Suprapubic skin (tissue), 4 donors: ENCODE measurements around the gene PNP. TPM values are rescaled to one million over a fixed set of nuclear protein-coding genes. Genes with fewer than 3 reads are reported as not detected.

Experiments used
- DNase-seq, 2 donors: peaks; one replicate each; pipeline ENCODE4 v3.0.0-alpha.2; 2019; ENCODE audit warnings: low spot score in 2 of 2
- H3K27ac ChIP-seq: fragments of 200-600 bp; sonication (generic); one replicate; pipeline ENCODE4 v1.5.1; 2019
- H3K27me3 ChIP-seq: fragments of 200-600 bp; sonication (generic); one replicate; pipeline ENCODE4 v1.5.1; 2019
- H3K36me3 ChIP-seq: fragments of 200-600 bp; sonication (generic); one replicate; pipeline ENCODE4 v1.5.1; 2019
- H3K4me1 ChIP-seq: fragments of 200-600 bp; sonication (generic); one replicate; pipeline ENCODE4 v1.5.1; 2019
- H3K4me3 ChIP-seq: fragments of 200-600 bp; sonication (generic); one replicate; pipeline ENCODE4 v1.5.1; 2019; ENCODE audit warnings: mild to moderate bottlenecking
- H3K9me3 ChIP-seq: fragments of 200-600 bp; sonication (generic); one replicate; pipeline ENCODE4 v1.5.1; 2019
- CTCF ChIP-seq, 2 donors: fragments of 200-600 bp in 1 of 2; fragments of 450-650 bp in 1 of 2; sonication (generic) in 1 of 2; IDR thresholded peaks; one replicate each; pipeline ENCODE4 v1.5.1; 2016 to 2019; ENCODE audit warnings: antibody characterized with exemption in 2 of 2, mild to moderate bottlenecking in 1 of 2, moderate library complexity in 1 of 2
- EP300 ChIP-seq: sonication (generic); formaldehyde crosslinking; IDR thresholded peaks from one replicate; pipeline ENCODE4 v1.6.1; 2017; ENCODE audit warnings: antibody characterized with exemption
- POLR2A ChIP-seq, 2 donors: fragments of 450-650 bp; IDR thresholded peaks; one replicate each; pipeline ENCODE4 v1.6.1; 2017; ENCODE audit warnings: antibody characterized with exemption in 2 of 2, mild to moderate bottlenecking in 2 of 2, moderate library complexity in 2 of 2
- POLR2AphosphoS5 ChIP-seq, 3 donors: sonication (generic); formaldehyde crosslinking; IDR thresholded peaks; one replicate each; pipeline ENCODE4 v1.6.1; 2017; ENCODE audit warnings: antibody characterized with exemption in 3 of 3
- WGBS: methylation state at CpG from one replicate; pipeline ENCODE4 v1.1.5; 2018; 5-methylcytosine and 5-hydroxymethylcytosine counted together
- total RNA-seq, 4 donors: library from RNA; depleted of rRNA; stranded (reverse); fragments of >200 nt; gene quantifications; one replicate each; pipeline ENCODE4 v1.1.0, GENCODE V29; 2016

Gene PNP
- total RNA-seq, 4 donors from 2014 or later, result 26.9 to 83.4 (median 52.9) TPM

GRCh38 chr14:20427231-20428009, 41.8 kb upstream of the PNP start:
- WGBS, result 80% methylated on average over 5 of the region's 5 CpGs
- no peak for DNase-seq
- TF ChIP-seq POLR2A (IDR thresholded peaks at IDR 0.05) (no peak), CTCF (IDR thresholded peaks at IDR 0.05) (no peak), POLR2AphosphoS5 (IDR thresholded peaks at IDR 0.05) (no peak), EP300 (no peak)
- Histone ChIP-seq H3K4me3 (no peak overlapping the region), H3K36me3 (no peaks in the 10 kb centered on the region), H3K27ac (no peak overlapping the region), H3K27me3 (no peaks in the 10 kb centered on the region), H3K9me3 (no peaks in the 10 kb centered on the region), H3K4me1 (no peaks in the 10 kb centered on the region)

GRCh38 chr14:20428010-20428365, 41.2 kb upstream of the PNP start:
- Histone ChIP-seq H3K4me1 (no peaks in the 10 kb centered on the region), H3K9me3 (no peaks in the 10 kb centered on the region), H3K27me3 (no peaks in the 10 kb centered on the region), H3K36me3 (no peaks in the 10 kb centered on the region), H3K4me3 (no peak overlapping the region), H3K27ac (no peak overlapping the region)
- no peak for DNase-seq
- TF ChIP-seq EP300, result no peak
- TF ChIP-seq POLR2AphosphoS5 (IDR thresholded peaks at IDR 0.05), result no peak
- no peak for TF ChIP-seq POLR2A (IDR thresholded peaks at IDR 0.05)
- no peak for TF ChIP-seq CTCF (IDR thresholded peaks at IDR 0.05)
- 68% methylated on average over 5 of the region's 5 CpGs for WGBS

GRCh38 chr14:20428802-20429201, 40.4 kb upstream of the PNP start:
- Histone ChIP-seq H3K27ac (no peak overlapping the region), H3K9me3 (no peaks in the 10 kb centered on the region), H3K4me3 (no peak overlapping the region), H3K36me3 (no peaks in the 10 kb centered on the region), H3K27me3 (no peaks in the 10 kb centered on the region), H3K4me1 (no peaks in the 10 kb centered on the region)
- WGBS, result 64% methylated on average over 5 of the region's 5 CpGs
- DNase-seq, result no peak
- TF ChIP-seq POLR2A (IDR thresholded peaks at IDR 0.05) (no peak), EP300 (no peak), POLR2AphosphoS5 (IDR thresholded peaks at IDR 0.05) (no peak), CTCF (IDR thresholded peaks at IDR 0.05) (no peak)

GRCh38 chr14:20429801-20430669, 39.2 kb upstream of the PNP start:
- H3K27ac ChIP-seq, result no peak overlapping the region
- H3K36me3 ChIP-seq, result no peaks in the 10 kb centered on the region
- no peak for DNase-seq
- TF ChIP-seq POLR2A (IDR thresholded peaks at IDR 0.05), result no peak
- no peak for TF ChIP-seq EP300
- no peak for TF ChIP-seq POLR2AphosphoS5 (IDR thresholded peaks at IDR 0.05)
- H3K9me3 ChIP-seq, result no peaks in the 10 kb centered on the region
- peaks cover 1% of the 10 kb centered on the region for H3K4me1 ChIP-seq
- H3K27me3 ChIP-seq, result peaks cover 3% of the 10 kb centered on the region
- WGBS, result 61% methylated on average over 12 of the region's 30 CpGs
- no peak overlapping the region for H3K4me3 ChIP-seq

GRCh38 chr14:20434701-20435581, 34.3 kb upstream of the PNP start:
- Histone ChIP-seq H3K27ac (no peak overlapping the region), H3K9me3 (no peaks in the 10 kb centered on the region), H3K27me3 (peaks cover 11% of the 10 kb centered on the region), H3K4me1 (peaks cover 7% of the 10 kb centered on the region), H3K36me3 (no peaks in the 10 kb centered on the region), H3K4me3 (peak overlapping the region; percentile 32)
- 33% methylated on average over 15 of the region's 44 CpGs for WGBS
- TF ChIP-seq POLR2AphosphoS5 (IDR thresholded peaks at IDR 0.05), result no peak
- TF ChIP-seq CTCF (IDR thresholded peaks at IDR 0.05), result no peak
- TF ChIP-seq POLR2A (IDR thresholded peaks at IDR 0.05), result no peak
- no peak for TF ChIP-seq EP300
- DNase-seq, result no peak
